Astrocyte (in vitro differentiated cells and primary cell): ENCODE results near the gene ACSL1. TPM values are rescaled to one million over a fixed set of nuclear protein-coding genes. Genes with fewer than 3 reads are reported as not detected.

Source experiments
- DNase-seq: peaks from one replicate; pipeline ENCODE4 v3.0.0-alpha.2; 2010; ENCODE audit warnings: low read depth
- FAIRE-seq: peaks from 2 replicates; lab custom pipeline; 2011; peaks lifted over from hg19 to GRCh38; lab: Jason Lieb, UNC
- H2AFZ ChIP-seq: 2 replicates; pipeline ENCODE4 v1.6.0; 2012; ENCODE audit warnings: low read depth, low read length, inconsistent platforms
- H3K27ac ChIP-seq: 2 replicates; pipeline ENCODE4 v1.5.1; 2011; ENCODE audit warnings: low read depth, low read length, inconsistent platforms
- H3K27me3 ChIP-seq: 2 replicates; pipeline ENCODE4 v1.6.0; 2011; ENCODE audit warnings: low read length, inconsistent platforms; ENCODE audit not compliant: insufficient read depth
- H3K36me3 ChIP-seq: 2 replicates; pipeline ENCODE4 v1.5.1; 2011; ENCODE audit warnings: low read length, inconsistent platforms; ENCODE audit not compliant: insufficient read depth
- H3K4me1 ChIP-seq: 2 replicates; pipeline ENCODE4 v1.5.1; 2011; ENCODE audit warnings: low read length, inconsistent platforms; ENCODE audit not compliant: insufficient read depth
- H3K4me2 ChIP-seq: 2 replicates; pipeline ENCODE4 v1.6.0; 2012; ENCODE audit warnings: low read length, inconsistent platforms
- H3K4me3 ChIP-seq: 2 replicates; pipeline ENCODE4 v1.5.1; 2011; ENCODE audit warnings: low read depth, mild to moderate bottlenecking, low read length, inconsistent platforms; ENCODE audit not compliant: insufficient read depth
- H3K79me2 ChIP-seq: 2 replicates; pipeline ENCODE4 v1.6.0; 2012; ENCODE audit warnings: mild to moderate bottlenecking, low read length, inconsistent platforms; ENCODE audit not compliant: insufficient read depth
- H3K9ac ChIP-seq: 2 replicates; pipeline ENCODE4 v1.6.0; 2012; ENCODE audit warnings: mild to moderate bottlenecking, low read length, inconsistent platforms
- H3K9me3 ChIP-seq: 2 replicates; pipeline ENCODE4 v1.5.1; 2012; ENCODE audit warnings: low read depth, mild to moderate bottlenecking, low read length, inconsistent platforms; ENCODE audit not compliant: insufficient read depth
- H4K20me1 ChIP-seq: 2 replicates; pipeline ENCODE4 v1.6.0; 2012; ENCODE audit warnings: low read length, inconsistent platforms; ENCODE audit not compliant: insufficient read depth
- H3K27ac Mint-ChIP-seq: one replicate; pipeline ENCODE4 v1.8.0; 2021; ENCODE audit warnings: mild to moderate bottlenecking, mixed read lengths; ENCODE audit not compliant: unreplicated experiment
- H3K27me3 Mint-ChIP-seq: one replicate; pipeline ENCODE4 v1.8.0; 2021; ENCODE audit warnings: low read depth, mixed read lengths; ENCODE audit not compliant: unreplicated experiment
- H3K36me3 Mint-ChIP-seq: one replicate; pipeline ENCODE4 v1.8.0; 2021; ENCODE audit warnings: low read depth, mixed read lengths; ENCODE audit not compliant: unreplicated experiment
- H3K4me1 Mint-ChIP-seq: one replicate; pipeline ENCODE4 v1.8.0; 2021; ENCODE audit warnings: low read depth, mixed read lengths; ENCODE audit not compliant: unreplicated experiment
- H3K4me3 Mint-ChIP-seq: one replicate; pipeline ENCODE4 v1.8.0; 2021; ENCODE audit warnings: mild to moderate bottlenecking, moderate library complexity, mixed read lengths; ENCODE audit not compliant: unreplicated experiment
- H3K9me3 Mint-ChIP-seq: one replicate; pipeline ENCODE4 v1.8.0; 2021; ENCODE audit warnings: mild to moderate bottlenecking, mixed read lengths; ENCODE audit not compliant: unreplicated experiment
- CTCF ChIP-seq: IDR thresholded peaks from 2 replicates; pipeline ENCODE4 v1.5.1; 2011; ENCODE audit warnings: low read depth, mild to moderate bottlenecking, inconsistent platforms, low read length, moderate library complexity; ENCODE audit not compliant: insufficient read depth
- EZH2 ChIP-seq: IDR thresholded peaks from 2 replicates; pipeline ENCODE4 v1.6.1; 2012; ENCODE audit warnings: mild to moderate bottlenecking, low read length, inconsistent platforms; ENCODE audit not compliant: insufficient read depth
- total RNA-seq: library from RNA; stranded (reverse); gene quantifications from 2 replicates; pipeline ENCODE4 v1.2.1, GENCODE V29; 2021

The ACSL1 gene
- total RNA-seq, 1 donor from 2014 or later, result 7.0 TPM

DNA sequence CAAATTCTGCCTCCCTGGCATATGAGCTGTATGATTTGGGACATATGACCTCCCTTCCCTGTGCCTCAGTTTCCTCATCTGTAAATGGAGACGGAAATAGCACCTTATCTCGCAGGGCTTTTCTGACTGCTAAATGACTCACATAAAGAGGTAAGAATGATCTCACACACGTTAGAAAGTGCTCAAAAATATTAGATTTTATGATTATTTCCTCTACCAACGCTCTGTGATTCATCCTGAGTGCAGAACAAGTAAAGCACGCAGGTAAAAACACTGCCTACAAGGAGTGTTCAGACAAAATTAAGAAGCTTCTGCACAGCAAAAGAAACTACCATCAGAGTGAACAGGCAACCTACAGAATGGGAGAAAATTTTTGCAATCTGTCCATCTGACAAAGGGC is 21.1 kb downstream of the ACSL1 start:
- Mint-ChIP-seq H3K4me1 (peaks cover 16% of the 10 kb centered on the region), H3K27me3 (peaks cover 48% of the 10 kb centered on the region), H3K36me3 (peaks cover 3% of the 10 kb centered on the region), H3K27ac (no peak overlapping the region), H3K4me3 (no peak overlapping the region), H3K9me3 (no peaks in the 10 kb centered on the region)
- H2AFZ ChIP-seq, result no peak overlapping the region
- peaks cover 26% of the 10 kb centered on the region for H4K20me1 ChIP-seq
- H3K9me3 ChIP-seq, result no peaks in the 10 kb centered on the region
- no peaks in the 10 kb centered on the region for H3K27me3 ChIP-seq
- FAIRE-seq (no peak), DNase-seq (no peak)
- H3K4me1 ChIP-seq, result peaks cover 11% of the 10 kb centered on the region
- no peaks in the 10 kb centered on the region for H3K36me3 ChIP-seq
- no peak overlapping the region for H3K4me2 ChIP-seq
- no peak overlapping the region for H3K4me3 ChIP-seq
- H3K9ac ChIP-seq, result no peak overlapping the region
- H3K79me2 ChIP-seq, result no peaks in the 10 kb centered on the region
- no peak overlapping the region for H3K27ac ChIP-seq
- no peak for TF ChIP-seq CTCF
- TF ChIP-seq EZH2, result no peak

- Mint-ChIP-seq H3K27ac (no peak overlapping the region), H3K9me3 (no peaks in the 10 kb centered on the region), H3K36me3 (peaks cover 3% of the 10 kb centered on the region), H3K27me3 (peaks cover 52% of the 10 kb centered on the region), H3K4me3 (no peak overlapping the region), H3K4me1 (peaks cover 16% of the 10 kb centered on the region)
- H3K36me3 ChIP-seq, result no peaks in the 10 kb centered on the region
- H3K9ac ChIP-seq, result no peak overlapping the region
- DNase-seq (no peak), FAIRE-seq (no peak)
- TF ChIP-seq EZH2 (no peak), CTCF (no peak)
- no peaks in the 10 kb centered on the region for H3K9me3 ChIP-seq
- H3K79me2 ChIP-seq, result no peaks in the 10 kb centered on the region
- H3K27me3 ChIP-seq, result no peaks in the 10 kb centered on the region
- no peak overlapping the region for H3K4me3 ChIP-seq
- H3K4me1 ChIP-seq, result peaks cover 11% of the 10 kb centered on the region
- H3K27ac ChIP-seq, result no peak overlapping the region
- H4K20me1 ChIP-seq, result peaks cover 26% of the 10 kb centered on the region
- no peak overlapping the region for H2AFZ ChIP-seq
- H3K4me2 ChIP-seq, result no peak overlapping the region
Observed at GRCh38 chr4:184803874-184804273, 21.9 kb downstream of the ACSL1 start.

- Histone ChIP-seq H3K27me3 (no peaks in the 10 kb centered on the region), H3K4me1 (peaks cover 4% of the 10 kb centered on the region), H3K79me2 (no peaks in the 10 kb centered on the region), H3K4me2 (no peak overlapping the region), H4K20me1 (peaks cover 21% of the 10 kb centered on the region), H2AFZ (no peak overlapping the region), H3K36me3 (no peaks in the 10 kb centered on the region), H3K9me3 (no peaks in the 10 kb centered on the region), H3K9ac (no peak overlapping the region), H3K27ac (no peak overlapping the region), H3K4me3 (no peak overlapping the region)
- Mint-ChIP-seq H3K4me3 (no peak overlapping the region), H3K9me3 (no peaks in the 10 kb centered on the region), H3K27me3 (peaks cover 58% of the 10 kb centered on the region), H3K27ac (no peak overlapping the region), H3K4me1 (peaks cover 14% of the 10 kb centered on the region), H3K36me3 (peaks cover 5% of the 10 kb centered on the region)
- no peak for DNase-seq
- TF ChIP-seq EZH2 (no peak), CTCF (no peak)
- no peak for FAIRE-seq
Observed at GRCh38 chr4:184803133-184803532, 22.6 kb downstream of the ACSL1 start.
